Uterus (tissue), 4 donors: ENCODE data around the gene PRC1. TPM values are rescaled to one million over a fixed set of nuclear protein-coding genes. Genes with fewer than 3 reads are reported as not detected.

Experiments
- DNase-seq, 2 donors: peaks; one replicate each; pipeline ENCODE4 v3.0.0-alpha.2; 2019 to 2020
- H3K27ac ChIP-seq, 2 donors: fragments of 200-600 bp; sonication (generic); 1 replicate in 1 of 2; 2 replicates in 1 of 2; pipeline ENCODE4 v1.5.1; 2016 to 2018
- H3K27me3 ChIP-seq, 2 donors: fragments of 200-600 bp; sonication (generic); one replicate each; pipeline ENCODE4 v1.5.1; 2018 to 2019; ENCODE audit warnings: control low read depth in 1 of 2
- H3K36me3 ChIP-seq, 2 donors: fragments of 200-600 bp; sonication (generic); one replicate each; pipeline ENCODE4 v1.5.1; 2019; ENCODE audit warnings: control low read depth in 1 of 2
- H3K4me1 ChIP-seq, 2 donors: fragments of 200-600 bp; sonication (generic); one replicate each; pipeline ENCODE4 v1.5.1; 2018 to 2019; ENCODE audit warnings: control low read depth in 1 of 2
- H3K4me3 ChIP-seq, 2 donors: fragments of 200-600 bp; sonication (generic); 1 replicate in 1 of 2; 2 replicates in 1 of 2; pipeline ENCODE4 v1.5.1; 2018 to 2019; ENCODE audit warnings: mild to moderate bottlenecking in 1 of 2
- H3K9me3 ChIP-seq, 2 donors: fragments of 200-600 bp; sonication (generic); one replicate each; pipeline ENCODE4 v1.5.1; 2019; ENCODE audit warnings: control low read depth in 1 of 2
- POLR2A ChIP-seq, 2 donors: fragments of 450-650 bp; IDR thresholded peaks; one replicate each; pipeline ENCODE4 v1.6.1; 2016; ENCODE audit warnings: antibody characterized with exemption in 2 of 2, mild to moderate bottlenecking in 1 of 2, moderate library complexity in 1 of 2
- intact Hi-C: fragments of 100-400 bp; cut with DNase I; formaldehyde crosslinking; loops from one replicate; pipeline ENCODE4 v1.15.1; 2023; ENCODE audit warnings: low total_unique reads
- total RNA-seq, 4 donors: library from RNA; depleted of rRNA in 3 of 4; stranded (reverse); fragments of >200 nt in 3 of 4; gene quantifications; one replicate each; pipeline versions ENCODE4 v1.1.0 to v1.2.4, GENCODE V29; 2014 to 2023
- TF ChIP-seq, protein P1 (sequence below), 4 experiments: fragments of 200-600 bp in 2 of 4; fragments of 450-650 bp in 2 of 4; sonication (generic) in 2 of 4; IDR thresholded peaks; one replicate each; pipeline ENCODE4 v1.5.1; 2016 to 2019; ENCODE audit warnings: antibody characterized with exemption in 4 of 4, mild to moderate bottlenecking in 2 of 4, moderate library complexity in 1 of 4
- donor health status: DM: yes; HTN: yes; CAD: no.

The PRC1 gene
- total RNA-seq, 4 donors from 2014 or later = 7.1 to 95.0 (median 9.4) TPM; not detected in 1

DNA sequence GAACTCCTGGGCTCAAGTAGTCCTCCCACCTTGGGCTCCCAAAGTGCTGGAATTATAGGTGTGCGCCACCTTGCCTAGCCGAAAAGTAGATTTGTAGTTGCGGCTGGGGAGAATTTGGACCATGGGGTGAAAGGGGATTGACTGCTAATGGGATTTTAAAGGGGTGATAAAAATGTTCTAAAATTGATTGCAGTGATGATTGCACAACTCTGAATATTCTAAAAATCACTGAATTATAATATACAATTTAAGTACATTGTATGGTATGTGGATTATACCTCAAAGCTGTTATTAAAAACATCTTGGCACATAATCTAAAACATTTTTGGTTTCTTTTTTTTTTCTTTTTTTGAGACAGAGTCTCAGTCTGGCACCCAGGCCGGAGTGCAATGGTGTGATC, 3.9 kb downstream of the PRC1 start:
- Histone ChIP-seq H3K27ac (no peak overlapping the region), H3K4me3 (no peak overlapping the region), H3K4me1 (no peaks in the 10 kb centered on the region), H3K9me3 (no peaks in the 10 kb centered on the region), H3K27me3 (no peaks in the 10 kb centered on the region), H3K36me3 (no peaks in the 10 kb centered on the region)
- intact Hi-C loops = no loop called here
- DNase-seq = no peak
- no peak for TF ChIP-seq POLR2A (IDR thresholded peaks at IDR 0.05)
- TF ChIP-seq, protein P1, sequence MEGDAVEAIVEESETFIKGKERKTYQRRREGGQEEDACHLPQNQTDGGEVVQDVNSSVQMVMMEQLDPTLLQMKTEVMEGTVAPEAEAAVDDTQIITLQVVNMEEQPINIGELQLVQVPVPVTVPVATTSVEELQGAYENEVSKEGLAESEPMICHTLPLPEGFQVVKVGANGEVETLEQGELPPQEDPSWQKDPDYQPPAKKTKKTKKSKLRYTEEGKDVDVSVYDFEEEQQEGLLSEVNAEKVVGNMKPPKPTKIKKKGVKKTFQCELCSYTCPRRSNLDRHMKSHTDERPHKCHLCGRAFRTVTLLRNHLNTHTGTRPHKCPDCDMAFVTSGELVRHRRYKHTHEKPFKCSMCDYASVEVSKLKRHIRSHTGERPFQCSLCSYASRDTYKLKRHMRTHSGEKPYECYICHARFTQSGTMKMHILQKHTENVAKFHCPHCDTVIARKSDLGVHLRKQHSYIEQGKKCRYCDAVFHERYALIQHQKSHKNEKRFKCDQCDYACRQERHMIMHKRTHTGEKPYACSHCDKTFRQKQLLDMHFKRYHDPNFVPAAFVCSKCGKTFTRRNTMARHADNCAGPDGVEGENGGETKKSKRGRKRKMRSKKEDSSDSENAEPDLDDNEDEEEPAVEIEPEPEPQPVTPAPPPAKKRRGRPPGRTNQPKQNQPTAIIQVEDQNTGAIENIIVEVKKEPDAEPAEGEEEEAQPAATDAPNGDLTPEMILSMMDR (IDR thresholded peaks at IDR 0.05) = no peak

DNA sequence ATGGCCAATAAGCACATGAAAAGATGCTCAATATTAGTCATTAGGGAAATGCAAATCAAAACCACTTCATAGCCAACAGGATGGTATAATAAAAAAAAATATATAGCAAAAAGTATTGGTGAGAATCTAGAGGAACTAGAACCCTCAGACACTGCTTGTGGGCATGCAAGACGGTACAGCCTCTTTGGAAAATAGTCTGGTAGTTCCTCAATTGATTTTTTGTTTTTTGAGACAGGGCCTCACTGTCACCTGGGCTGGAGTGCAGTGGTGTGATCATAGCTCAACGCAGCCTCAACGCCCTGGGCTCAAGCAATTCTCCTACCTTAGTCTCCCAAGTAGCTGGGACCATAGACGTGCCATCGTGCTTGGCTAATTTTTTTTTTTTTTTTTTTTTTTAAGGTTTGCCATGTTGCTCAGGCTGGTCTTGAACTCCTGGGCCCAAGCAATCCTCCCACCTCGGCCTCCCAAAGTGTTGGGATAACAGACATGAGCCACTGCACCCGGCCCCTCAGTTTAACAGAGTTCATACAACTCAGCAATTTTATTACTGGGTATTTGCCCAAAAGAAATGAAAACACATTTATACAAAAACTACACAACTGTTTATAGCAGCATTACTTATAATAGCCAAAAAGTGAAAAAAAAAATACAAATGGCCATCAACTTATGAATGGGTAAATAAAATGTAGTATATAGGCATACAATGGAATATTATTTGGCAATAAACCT, 5.1 kb downstream of the PRC1 start:
- Histone ChIP-seq H3K27me3 (no peaks in the 10 kb centered on the region), H3K27ac (no peak overlapping the region), H3K36me3 (no peaks in the 10 kb centered on the region), H3K9me3 (no peaks in the 10 kb centered on the region), H3K4me3 (no peak overlapping the region), H3K4me1 (no peaks in the 10 kb centered on the region)
- intact Hi-C loops = no loop called here
- no peak for DNase-seq
- TF ChIP-seq, protein P1 (IDR thresholded peaks at IDR 0.05) = no peak
- TF ChIP-seq POLR2A (IDR thresholded peaks at IDR 0.05) = no peak

DNA sequence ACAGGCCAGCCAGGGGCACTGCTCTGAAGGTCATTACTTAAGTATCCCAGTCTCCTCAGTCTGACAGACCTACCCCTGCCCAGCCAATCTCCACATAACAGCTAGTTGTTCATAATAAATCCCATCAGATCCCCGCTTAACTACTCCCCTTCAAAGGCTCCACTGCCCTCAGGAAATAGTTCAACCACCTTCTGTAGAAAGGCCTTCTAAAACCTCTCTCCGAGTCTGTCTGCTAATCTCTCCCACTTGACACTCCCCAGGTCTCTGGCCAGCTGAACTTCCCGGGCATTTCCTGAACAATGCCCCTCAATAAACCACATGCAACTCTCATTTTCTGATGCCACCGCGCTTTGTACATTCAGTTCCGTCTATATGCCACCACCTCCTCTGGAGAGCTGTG, 6.0 kb downstream of the PRC1 start:
- Histone ChIP-seq H3K27ac (no peak overlapping the region), H3K27me3 (no peaks in the 10 kb centered on the region), H3K36me3 (no peaks in the 10 kb centered on the region), H3K4me1 (no peaks in the 10 kb centered on the region), H3K9me3 (no peaks in the 10 kb centered on the region), H3K4me3 (no peak overlapping the region)
- no peak for DNase-seq
- intact Hi-C loops = no loop called here
- TF ChIP-seq, protein P1 (IDR thresholded peaks at IDR 0.05) = no peak
- TF ChIP-seq POLR2A (IDR thresholded peaks at IDR 0.05) = no peak

DNA sequence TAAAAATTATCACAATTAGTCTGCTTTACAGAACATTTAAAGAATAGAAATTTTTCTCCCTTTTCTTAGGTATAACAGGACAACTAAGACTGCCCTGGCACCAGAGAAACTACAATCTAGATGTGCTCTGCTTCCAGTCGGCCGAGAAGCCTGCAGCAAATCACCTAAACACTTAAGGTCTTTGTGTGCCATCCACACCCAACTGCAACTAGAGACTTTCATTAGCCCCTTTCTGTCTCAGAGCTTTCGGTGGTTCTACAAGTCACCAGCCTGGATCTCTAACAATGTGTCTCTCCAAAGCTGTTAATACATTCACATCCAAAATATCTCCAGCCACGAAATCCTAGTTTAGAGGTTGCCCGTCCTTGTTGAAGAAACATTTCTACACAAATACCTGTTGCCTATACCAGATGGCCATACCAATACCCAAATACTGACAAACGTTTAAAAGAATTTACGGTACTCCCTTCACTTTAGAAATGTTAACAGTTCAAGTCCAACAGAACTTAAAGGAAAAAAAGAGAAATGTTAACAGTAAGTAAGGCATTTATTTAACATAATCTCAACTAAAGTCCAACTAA, 6.7 kb downstream of the PRC1 start:
- no peak for DNase-seq
- Histone ChIP-seq H3K4me1 (no peaks in the 10 kb centered on the region), H3K27me3 (no peaks in the 10 kb centered on the region)

More for the DNA sequence above, 6.7 kb downstream of the PRC1 start:
- Histone ChIP-seq H3K4me3 (no peak overlapping the region), H3K9me3 (no peaks in the 10 kb centered on the region), H3K36me3 (no peaks in the 10 kb centered on the region), H3K27ac (no peak overlapping the region)
- TF ChIP-seq POLR2A (IDR thresholded peaks at IDR 0.05) = no peak
- TF ChIP-seq, protein P1 (IDR thresholded peaks at IDR 0.05) = no peak
- intact Hi-C loops = no loop called here
